HG02938 (cell line): ENCODE measurements around the gene GPR21.

ENCODE experiments used
- ATAC-seq: cut with Tn5 transposase; IDR thresholded peaks from one replicate; pipeline ENCODE4 v1.9.1; 2021; ENCODE audit warnings: mild to moderate bottlenecking, moderate library complexity; ENCODE audit not compliant: unreplicated experiment

GPR21 gene

GRCh38 chr9:123063177-123063598, 29.7 kb downstream of the GPR21 start:
- ATAC-seq, result no peak

- no peak for ATAC-seq
Measured at GRCh38 chr9:123063896-123064295, 30.4 kb downstream of the GPR21 start.

- ATAC-seq, result no peak
Measured at GRCh38 chr9:123064716-123065115, 31.2 kb downstream of the GPR21 start.

- ATAC-seq, result no peak
Measured at GRCh38 chr9:123065196-123065595, 31.7 kb downstream of the GPR21 start.

GRCh38 chr9:123067136-123067535, 33.7 kb downstream of the GPR21 start:
- ATAC-seq, result no peak

GRCh38 chr9:123069010-123069481, 35.6 kb downstream of the GPR21 start:
- no peak for ATAC-seq

- ATAC-seq, result no peak
Measured at GRCh38 chr9:123070198-123070597, 36.7 kb downstream of the GPR21 start.

GRCh38 chr9:123072407-123072995, 39.0 kb downstream of the GPR21 start:
- ATAC-seq, result no peak

- no peak for ATAC-seq
Measured at GRCh38 chr9:123073441-123073840, 40.0 kb downstream of the GPR21 start.

- ATAC-seq, result no peak
Measured at GRCh38 chr9:123073991-123074422, 40.5 kb downstream of the GPR21 start.

GRCh38 chr9:123074628-123075027, 41.2 kb downstream of the GPR21 start:
- ATAC-seq, result no peak

- ATAC-seq, result no peak
Measured at GRCh38 chr9:123080444-123080843, 47.0 kb downstream of the GPR21 start.

- no peak for ATAC-seq
Measured at GRCh38 chr9:123081824-123082223, 48.4 kb downstream of the GPR21 start.

- ATAC-seq, result no peak
Measured at GRCh38 chr9:123083680-123084079, 50.2 kb downstream of the GPR21 start.

GRCh38 chr9:123084256-123084655, 50.8 kb downstream of the GPR21 start:
- ATAC-seq, result no peak
